ENCODE results near the gene NANP. TPM values are rescaled to one million over a fixed set of nuclear protein-coding genes. Genes with fewer than 3 reads are reported as not detected.

NANP gene
- total and polyA plus RNA-seq, 2 of the 13 experiments (the other 11 are each of a cell fraction or from before 2014, with no cell fraction given), result 8.9 to 21.5 TPM

DNA sequence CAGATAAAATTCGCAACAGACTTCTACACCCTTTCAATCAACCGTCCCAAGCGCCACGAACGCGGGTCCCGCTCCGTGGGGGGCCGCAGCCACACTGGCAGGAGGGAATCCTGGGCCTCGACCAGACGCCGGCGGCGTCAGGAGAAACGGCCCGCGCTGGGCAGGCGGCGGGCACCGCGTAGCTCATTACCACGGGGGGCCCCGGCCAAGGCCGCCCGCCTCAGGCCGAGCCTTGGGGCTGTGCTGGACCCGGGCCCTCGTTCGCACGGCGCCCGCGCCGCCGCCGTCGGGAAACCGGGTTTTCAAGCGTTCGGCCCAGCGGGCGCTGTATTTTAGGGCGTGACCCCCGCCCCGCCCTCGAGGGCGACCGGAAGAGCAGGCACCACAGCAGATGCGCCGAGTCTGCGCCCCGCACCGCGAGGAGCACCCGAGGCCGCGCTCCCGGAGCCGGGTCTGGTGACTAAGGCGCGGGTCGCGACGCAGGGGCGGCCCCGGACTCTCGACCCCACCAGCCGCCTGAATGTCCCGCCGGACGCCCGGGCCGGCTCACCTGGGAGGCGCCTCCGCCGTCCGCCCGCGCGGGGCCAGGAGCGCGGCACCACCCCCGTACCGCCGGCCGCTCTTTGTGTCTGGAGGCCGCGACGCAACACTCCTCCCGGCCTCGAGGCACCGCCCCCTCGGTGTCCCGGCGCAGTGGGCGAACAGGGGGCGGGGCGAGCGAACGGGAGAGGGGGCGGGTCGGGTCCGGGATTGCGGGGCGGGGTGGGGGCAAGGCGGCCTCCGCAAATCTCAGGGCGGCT is 38.7 kb downstream of the NANP start, which contains the start of gene NINL (continued):
- TF ChIP-seq ZHX2 (IDR thresholded peaks at IDR 0.05; ENCODE audit: low read depth) (0 out of 2 replicates have a peak, but pooled peaks have one; percentile 19), ZHX2 (CRISPR knock-in tag; IDR thresholded peaks at IDR 0.05; ENCODE audit: borderline replicate concordance) (no peak), SRY (CRISPR knock-in tag; IDR thresholded peaks at IDR 0.05) (peak; percentile 84), XRCC5 (optimal IDR thresholded peaks at IDR 0.05; ENCODE audit: low read length) (no peak), SNAPC5 (CRISPR knock-in tag; IDR thresholded peaks at IDR 0.05; ENCODE audit: borderline replicate concordance) (peak; percentile 92; the same call in 1 of the 2 replicates), BORCS8-MEF2B (CRISPR knock-in tag; IDR thresholded peaks at IDR 0.05) (peak; percentile 79), CENPX (CRISPR knock-in tag; IDR thresholded peaks at IDR 0.05) (no peak), AGO2 (optimal IDR thresholded peaks at IDR 0.05; ENCODE audit: low read depth, low read length) (peak; percentile 93), CBFB (CRISPR knock-in tag; IDR thresholded peaks at IDR 0.05) (peak; percentile 14; the same call in 1 of the 2 replicates), ZSCAN31 (CRISPR knock-in tag; IDR thresholded peaks at IDR 0.05; ENCODE audit: low read depth) (peak; percentile 96), JARID2 (CRISPR knock-in tag; IDR thresholded peaks at IDR 0.05; ENCODE audit: insufficient replicate concordance) (peak; percentile 85), MXD1 (CRISPR knock-in tag; IDR thresholded peaks at IDR 0.05) (peak; percentile 87), NCOA5 (CRISPR knock-in tag; IDR thresholded peaks at IDR 0.05) (no peak; the same call in 1 of the 2 replicates), ZNF205 (CRISPR knock-in tag; IDR thresholded peaks at IDR 0.05) (peak; percentile 28; the same call in 1 of the 2 replicates), ZNF784 (CRISPR knock-in tag; IDR thresholded peaks at IDR 0.05; ENCODE audit: borderline replicate concordance) (peak; percentile 95), BRF2 (CRISPR knock-in tag; IDR thresholded peaks at IDR 0.05) (peak; percentile 84; the same call in 1 of the 2 replicates), CHCHD3 (CRISPR knock-in tag; IDR thresholded peaks at IDR 0.05) (peak; percentile 64; the same call in 1 of the 2 replicates), RFXANK (CRISPR knock-in tag; IDR thresholded peaks at IDR 0.05) (peak; percentile 38; the same call in 1 of the 2 replicates), ZNF839 (CRISPR knock-in tag; IDR thresholded peaks at IDR 0.05; ENCODE audit: borderline replicate concordance) (peak; percentile 93; the same call in 1 of the 2 replicates)
- TF ChIP-seq, protein P1, sequence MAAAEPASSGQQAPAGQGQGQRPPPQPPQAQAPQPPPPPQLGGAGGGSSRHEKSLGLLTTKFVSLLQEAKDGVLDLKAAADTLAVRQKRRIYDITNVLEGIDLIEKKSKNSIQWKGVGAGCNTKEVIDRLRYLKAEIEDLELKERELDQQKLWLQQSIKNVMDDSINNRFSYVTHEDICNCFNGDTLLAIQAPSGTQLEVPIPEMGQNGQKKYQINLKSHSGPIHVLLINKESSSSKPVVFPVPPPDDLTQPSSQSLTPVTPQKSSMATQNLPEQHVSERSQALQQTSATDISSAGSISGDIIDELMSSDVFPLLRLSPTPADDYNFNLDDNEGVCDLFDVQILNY (CRISPR knock-in tag; conservative IDR thresholded peaks at IDR 0.05), result peak; percentile 67; the same call in 1 of the 2 replicates

All from HepG2 (cell line).